Putamen (tissue), 1 donor: ENCODE data around the gene LPAR4.
"Not testable (repeated sequence)": the region's sequence is repeated elsewhere in the genome, so short reads cannot be mapped to it uniquely, and the experiment has no call there.

Experiments
- DNase-seq: peaks from one replicate; pipeline ENCODE4 v3.0.0-alpha.2; 2016; ENCODE audit warnings: low spot score

LPAR4 gene

DNA sequence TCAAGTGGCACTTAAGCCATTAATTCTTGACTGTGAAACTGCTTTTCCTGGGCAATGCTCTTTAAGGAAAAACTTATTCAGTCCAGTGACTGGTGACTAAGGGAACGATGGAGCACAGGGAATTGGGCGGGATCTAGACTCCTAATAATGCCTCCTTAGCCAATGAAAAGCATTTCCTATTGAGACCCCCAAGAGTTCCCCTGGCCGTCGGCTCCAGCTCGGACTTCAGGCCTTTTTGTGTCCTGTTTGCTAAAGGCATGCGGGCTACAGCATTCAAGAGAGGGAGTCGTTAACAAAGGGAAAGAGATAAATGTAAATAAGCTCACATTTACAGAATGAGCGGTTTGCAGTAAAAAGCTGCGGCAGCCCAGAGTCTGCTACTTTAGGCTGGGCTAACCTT lies at the start of gene LPAR4:
LPAR4 (plus strand) TSS at position 232 of the 400 bp plus-strand sequence. CDS start 7,150 bp downstream, outside the sequence.
- no peak for DNase-seq

GRCh38 chrX:78706071-78706470 lies 41.4 kb upstream of the LPAR4 start:
- no peak for DNase-seq

- DNase-seq = no peak
Observed at GRCh38 chrX:78708262-78708661, 39.3 kb upstream of the LPAR4 start.

GRCh38 chrX:78708816-78709215 lies 38.7 kb upstream of the LPAR4 start:
- no peak for DNase-seq

DNA sequence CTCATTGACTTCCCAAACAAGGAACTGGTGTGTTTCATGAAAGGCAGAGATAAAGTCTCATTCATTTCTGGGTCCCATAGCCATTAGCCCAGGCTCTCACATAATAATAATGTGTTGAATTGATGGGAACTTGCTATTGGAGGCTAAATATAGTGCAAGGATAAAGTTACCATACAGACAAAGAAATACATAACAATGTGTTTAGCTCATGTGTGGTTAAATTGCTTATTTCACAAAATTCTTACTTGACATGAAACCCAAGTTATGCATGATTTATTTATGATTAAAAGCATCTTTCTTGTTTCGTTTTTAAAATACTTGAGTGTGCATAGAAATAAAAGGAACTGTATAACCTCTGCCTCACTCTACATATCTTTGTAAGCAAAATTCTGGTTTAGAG lies 37.3 kb upstream of the LPAR4 start:
- no peak for DNase-seq

- no peak for DNase-seq
Observed at GRCh38 chrX:78712336-78712735, 35.2 kb upstream of the LPAR4 start.

GRCh38 chrX:78725287-78725686 lies 22.2 kb upstream of the LPAR4 start:
- no peak for DNase-seq

GRCh38 chrX:78746496-78746895 lies 1.0 kb upstream of the LPAR4 start:
- DNase-seq = no peak

DNA sequence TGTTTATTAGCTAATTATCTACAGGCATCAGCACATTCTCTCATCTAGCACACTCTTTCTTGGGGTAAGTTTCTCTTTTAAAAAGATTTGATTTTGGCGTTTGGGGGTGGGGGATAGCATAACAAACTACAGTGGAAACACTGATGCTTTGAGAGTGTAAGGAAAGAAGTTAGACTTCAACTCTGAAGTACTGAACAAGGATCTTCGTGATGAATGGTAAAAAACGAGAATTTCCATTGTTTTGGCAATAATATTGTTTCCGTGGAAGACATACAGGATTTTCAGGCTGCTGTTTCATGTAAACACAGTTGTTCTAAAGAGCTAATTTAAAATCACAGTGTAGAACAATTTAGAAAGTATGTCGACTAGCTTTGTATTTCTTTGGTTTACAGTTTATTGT lies 451 bp downstream of the LPAR4 start:
- no peak for DNase-seq

- DNase-seq = no peak
Observed at GRCh38 chrX:78748846-78749245, 1.3 kb downstream of the LPAR4 start.

- DNase-seq = no peak
Observed at GRCh38 chrX:78753571-78753970, 6.1 kb downstream of the LPAR4 start.

GRCh38 chrX:78754917-78755316 lies 7.4 kb downstream of the LPAR4 start:
- no peak for DNase-seq

- DNase-seq = no peak
Observed at GRCh38 chrX:78759081-78759480, 11.6 kb downstream of the LPAR4 start.

GRCh38 chrX:78769101-78769755 lies 21.7 kb downstream of the LPAR4 start:
- DNase-seq = no peak

DNA sequence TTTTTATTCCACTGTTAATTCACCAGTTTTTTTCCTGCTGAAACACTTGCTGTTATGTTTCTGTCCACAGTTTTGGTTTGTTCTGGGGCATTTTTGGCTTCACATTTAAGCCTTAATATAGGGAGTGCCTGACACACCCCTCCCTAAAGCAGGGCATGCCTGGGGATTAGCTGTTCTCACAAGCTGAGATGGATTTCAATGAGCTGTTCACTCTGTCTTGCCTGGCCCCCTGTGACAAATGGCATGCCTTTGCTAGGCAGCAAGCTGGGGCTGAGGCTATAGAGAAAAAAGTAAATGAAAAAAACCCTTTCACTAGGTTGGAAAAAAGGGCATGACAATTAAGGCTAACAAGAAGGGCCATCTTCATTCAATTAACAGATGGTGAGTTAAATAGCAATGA lies 22.4 kb downstream of the LPAR4 start:
- DNase-seq = no peak

DNA sequence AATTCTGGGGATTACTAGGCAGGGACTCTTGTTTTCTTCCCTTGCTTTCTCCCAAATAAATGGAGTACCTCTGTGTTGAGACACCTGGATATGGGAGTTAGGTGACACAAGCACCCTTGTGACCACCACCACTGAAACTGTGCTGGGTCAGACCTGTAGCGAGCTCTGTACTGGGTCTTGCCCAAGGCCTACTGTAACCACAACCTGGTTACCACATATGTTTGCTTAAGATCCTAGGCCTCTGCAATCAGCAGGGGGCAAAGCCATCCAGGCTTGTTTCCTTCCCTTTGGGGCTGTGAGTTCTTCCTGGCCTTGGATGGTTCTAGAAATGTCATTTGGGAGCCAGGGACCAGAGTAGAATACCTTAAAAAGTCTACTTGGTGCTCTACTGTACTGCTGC lies 49.4 kb downstream of the LPAR4 start:
- no peak for DNase-seq

GRCh38 chrX:78800114-78800513 lies 52.6 kb downstream of the LPAR4 start:
- DNase-seq = no peak

- DNase-seq = no peak
Observed at GRCh38 chrX:78800694-78801093, 53.2 kb downstream of the LPAR4 start.

DNA sequence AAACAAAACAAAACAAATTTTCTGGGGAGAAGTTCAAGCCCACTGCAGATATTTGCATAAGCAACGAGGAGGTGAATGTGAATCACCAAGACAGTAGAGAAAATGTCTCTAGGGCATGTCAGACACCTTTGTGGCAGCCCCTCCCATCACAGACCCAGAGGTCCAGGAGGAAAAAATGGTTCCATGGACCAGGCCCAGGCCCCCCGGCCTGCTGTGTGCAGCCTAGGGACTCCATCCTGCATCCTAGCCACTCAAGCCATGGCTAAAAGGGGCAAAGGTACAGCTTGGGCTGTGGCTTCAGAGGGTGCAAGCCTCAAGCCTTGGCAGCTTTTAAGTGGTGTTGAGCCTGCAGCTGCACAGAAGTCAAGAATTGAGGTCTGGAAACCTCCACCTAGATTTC lies 54.0 kb downstream of the LPAR4 start:
- DNase-seq = no peak

- not testable (repeated sequence) for DNase-seq
Observed at GRCh38 chrX:78802526-78802925, 55.0 kb downstream of the LPAR4 start.
